GM18517 (cell line): ENCODE data around the gene KCNN3.

Experiments
- ATAC-seq: cut with Tn5 transposase; IDR thresholded peaks from one replicate; pipeline ENCODE4 v1.9.1; 2021; ENCODE audit warnings: mild to moderate bottlenecking, moderate library complexity; ENCODE audit not compliant: unreplicated experiment

The KCNN3 gene

DNA sequence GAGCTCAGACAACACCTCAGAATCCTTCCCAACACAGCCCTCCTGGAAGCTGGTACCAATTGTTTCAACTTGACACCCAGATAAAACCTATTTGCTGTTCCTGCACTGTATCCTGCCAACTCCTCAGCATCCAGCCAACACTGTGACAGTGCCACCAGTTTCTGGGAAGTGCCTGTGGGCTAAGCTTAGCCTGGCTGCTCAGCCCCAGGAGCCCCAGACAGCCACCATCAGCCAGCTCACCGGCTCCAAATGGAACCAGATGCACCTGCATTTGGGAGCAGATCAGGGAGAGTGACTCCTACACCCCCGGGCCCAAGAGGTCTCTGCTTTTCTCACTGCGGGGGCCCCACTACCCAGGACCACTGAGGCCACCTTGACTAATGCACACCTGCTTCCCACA, 24.9 kb downstream of the KCNN3 start:
- ATAC-seq = no peak

DNA sequence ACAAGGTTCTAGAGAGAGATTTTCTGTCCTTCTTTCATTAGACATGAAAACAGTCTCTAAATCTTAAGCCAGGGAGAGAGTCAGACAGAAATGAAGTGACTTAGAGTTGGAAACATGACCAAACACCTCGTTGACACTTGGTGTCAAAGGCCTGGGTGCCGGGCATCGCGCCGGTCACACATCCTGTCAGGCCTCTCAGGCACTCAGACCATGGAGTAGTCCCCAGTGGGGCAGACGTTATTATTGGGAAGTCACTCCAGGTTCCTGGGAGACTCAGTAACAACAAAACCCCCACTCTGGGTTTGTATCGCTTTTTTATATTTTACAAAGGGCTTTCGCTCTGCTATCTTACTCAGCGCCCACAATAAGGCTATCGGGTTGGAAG, 25.8 kb downstream of the KCNN3 start:
- no peak for ATAC-seq

GRCh38 chr1:154843636-154844296, 26.3 kb downstream of the KCNN3 start:
- ATAC-seq = no peak

DNA sequence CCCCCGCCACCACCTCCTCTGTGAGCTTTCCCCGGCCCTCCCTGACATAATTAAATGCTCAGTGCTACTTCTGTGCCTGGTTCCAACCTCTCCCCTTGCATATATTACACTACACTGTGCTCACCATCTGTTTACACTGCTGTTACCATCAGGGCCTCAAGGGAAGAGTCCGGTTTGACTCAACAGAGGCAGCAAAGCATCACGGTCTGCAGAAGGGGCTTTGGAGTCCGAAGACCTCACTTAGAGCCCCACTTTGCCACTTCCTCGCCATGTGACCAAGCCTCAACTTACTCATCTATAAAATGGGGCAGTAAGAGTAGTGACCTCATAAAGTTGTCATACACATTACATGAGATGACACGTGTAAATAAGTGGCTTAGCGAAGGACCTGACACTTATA, 27.4 kb downstream of the KCNN3 start:
- no peak for ATAC-seq

DNA sequence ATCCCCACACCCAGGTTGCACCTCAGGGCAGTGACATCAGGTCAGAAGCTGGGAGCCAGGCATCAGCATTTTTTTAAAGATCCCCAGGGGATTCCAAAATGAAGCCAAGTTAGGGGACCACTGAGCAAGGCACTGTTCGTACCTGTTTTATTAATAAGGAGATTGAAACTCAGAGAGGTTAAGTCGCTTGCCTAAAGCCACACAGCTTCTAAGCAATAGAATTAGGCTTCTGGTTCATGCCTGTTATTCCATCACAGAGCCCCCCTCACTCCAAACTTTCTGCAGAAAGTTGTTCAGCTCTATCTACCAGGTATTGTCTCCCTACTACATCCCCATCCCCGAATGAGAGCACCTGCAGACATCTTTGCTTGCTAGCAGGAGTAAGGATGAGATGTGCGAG, 28.7 kb downstream of the KCNN3 start:
- no peak for ATAC-seq

DNA sequence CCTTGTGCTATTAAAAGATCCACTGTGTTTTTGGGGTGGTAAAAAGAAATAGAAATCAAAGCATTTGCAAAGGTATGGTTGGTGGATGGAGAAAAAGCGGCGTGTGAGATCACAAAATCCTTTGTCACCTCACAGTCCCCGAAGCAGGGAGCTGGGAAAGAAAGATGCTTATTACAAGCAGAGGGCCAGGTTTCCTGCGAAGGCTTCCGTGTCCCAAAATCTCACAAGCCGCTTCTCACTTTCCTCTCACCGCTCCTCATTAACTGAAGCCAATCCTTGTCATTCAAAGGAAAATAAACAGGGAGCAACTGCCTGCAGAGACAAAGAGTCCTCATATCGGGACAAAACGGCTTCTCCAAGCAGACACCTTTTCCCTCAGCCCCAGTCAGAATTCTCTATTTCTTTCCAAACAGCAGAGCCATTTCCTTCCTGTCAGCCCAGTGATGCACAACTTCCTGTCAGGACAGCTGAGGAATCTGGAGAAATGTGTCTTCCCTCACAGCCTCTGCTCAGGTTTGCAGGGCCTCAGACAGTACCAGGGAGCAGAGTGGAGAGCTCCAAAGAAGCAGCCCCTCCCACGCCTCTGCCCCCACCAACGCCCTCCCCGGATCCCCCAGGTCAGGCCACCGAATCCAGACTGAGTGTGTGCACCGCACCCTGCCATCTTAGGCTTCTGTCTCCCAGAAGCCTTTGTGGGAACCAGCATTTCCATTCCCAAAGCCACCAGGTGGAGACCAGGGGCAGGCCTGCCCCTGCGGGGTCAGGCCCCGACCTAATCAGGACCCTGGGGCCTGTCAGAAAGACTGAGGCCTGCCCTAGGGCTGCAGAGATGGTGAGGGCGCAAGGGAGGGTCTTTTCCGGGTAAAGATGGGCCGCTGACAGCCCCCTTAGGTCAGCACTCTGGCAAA, 29.6 kb downstream of the KCNN3 start:
- no peak for ATAC-seq

- ATAC-seq = no peak
Observed at GRCh38 chr1:154839691-154840090, 30.4 kb downstream of the KCNN3 start.

- ATAC-seq = no peak
Observed at GRCh38 chr1:154838988-154839387, 31.1 kb downstream of the KCNN3 start.

GRCh38 chr1:154838461-154838860, 31.6 kb downstream of the KCNN3 start:
- no peak for ATAC-seq

DNA sequence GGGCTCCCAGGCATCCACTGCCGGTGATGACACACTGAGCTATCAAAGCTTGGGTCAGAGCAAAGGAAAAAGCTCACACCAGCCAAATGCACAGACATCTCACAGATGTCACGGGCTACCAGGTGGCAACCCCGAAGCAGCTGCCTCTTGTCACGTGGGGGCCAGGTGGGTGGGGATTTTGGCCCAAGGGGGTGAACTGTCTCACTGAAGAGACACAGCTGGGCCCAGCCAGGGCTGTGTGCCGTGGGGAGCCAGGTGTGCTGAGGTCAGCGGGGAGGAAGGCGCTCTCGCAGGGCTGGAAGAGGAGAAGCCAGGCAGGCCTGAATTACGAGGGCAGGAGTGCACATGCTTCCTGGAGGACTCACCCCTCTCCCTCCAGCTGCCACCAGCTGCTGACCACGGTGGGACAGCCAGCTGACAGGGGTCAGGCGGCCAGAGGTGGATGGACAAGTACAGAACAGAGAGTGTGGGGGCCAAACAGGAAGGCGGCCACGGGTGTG, 32.4 kb downstream of the KCNN3 start:
- peak; percentile 63 for ATAC-seq

GRCh38 chr1:154837034-154837671, 32.9 kb downstream of the KCNN3 start:
- ATAC-seq = no peak

DNA sequence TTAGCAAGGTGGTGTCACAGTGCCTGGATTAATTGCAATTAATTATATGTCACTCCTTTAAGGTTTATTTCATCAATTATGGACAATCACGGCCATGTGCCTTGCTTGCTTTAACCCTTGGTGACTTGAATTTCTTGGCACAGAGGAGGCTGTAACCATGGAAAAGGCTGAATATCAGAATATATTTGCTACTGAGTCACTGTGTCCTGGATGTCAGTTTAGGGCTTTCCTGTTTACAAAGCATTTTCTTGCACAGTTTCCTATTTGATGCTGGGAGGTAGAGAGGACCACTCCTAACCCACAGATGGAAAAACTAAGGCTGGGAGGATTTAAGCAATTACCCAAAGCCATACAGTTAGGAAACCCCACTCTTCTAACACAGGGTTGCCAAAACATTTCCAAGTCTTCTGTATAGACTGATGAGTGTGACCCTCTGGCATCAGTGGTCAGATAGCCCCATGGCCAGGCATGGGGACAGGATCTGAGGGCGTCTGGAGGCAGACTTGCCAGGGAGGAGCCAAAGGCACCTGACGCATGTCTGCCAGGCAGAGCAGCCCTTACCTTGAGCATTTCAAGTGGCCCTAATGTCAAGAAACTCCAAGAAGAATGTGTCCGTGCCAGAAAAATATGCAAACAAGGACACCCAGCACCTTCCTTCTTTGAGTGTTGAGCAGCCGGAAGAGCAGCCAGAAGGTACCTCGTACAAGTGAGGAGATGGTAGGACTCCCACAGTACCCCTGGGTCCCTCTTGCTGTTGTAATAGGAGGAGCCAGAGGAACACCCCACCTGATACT, 34.4 kb downstream of the KCNN3 start:
- ATAC-seq = no peak

GRCh38 chr1:154833841-154834240, 36.2 kb downstream of the KCNN3 start:
- no peak for ATAC-seq

GRCh38 chr1:154833209-154833608, 36.9 kb downstream of the KCNN3 start:
- ATAC-seq = no peak

DNA sequence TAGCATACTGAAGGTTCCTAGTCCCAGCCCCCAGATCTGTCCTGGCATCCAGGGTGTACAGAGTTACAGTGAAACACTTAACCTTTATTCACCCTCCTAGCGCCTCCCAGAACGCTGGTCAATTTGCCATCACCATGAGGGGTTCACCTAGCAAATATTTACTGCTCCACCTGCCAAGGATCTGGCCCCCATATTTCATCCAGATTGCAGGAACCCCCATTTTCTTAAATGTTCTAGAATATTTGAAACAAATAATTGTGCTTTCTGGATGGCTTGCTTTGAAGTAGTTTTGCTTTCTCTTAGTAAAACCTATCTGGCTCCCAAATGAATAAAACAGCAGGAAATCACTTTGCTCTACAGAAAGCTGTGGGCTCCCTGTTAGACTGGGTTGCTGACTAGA, 37.7 kb downstream of the KCNN3 start:
- ATAC-seq = no peak

- no peak for ATAC-seq
Observed at GRCh38 chr1:154831462-154831861, 38.6 kb downstream of the KCNN3 start.

DNA sequence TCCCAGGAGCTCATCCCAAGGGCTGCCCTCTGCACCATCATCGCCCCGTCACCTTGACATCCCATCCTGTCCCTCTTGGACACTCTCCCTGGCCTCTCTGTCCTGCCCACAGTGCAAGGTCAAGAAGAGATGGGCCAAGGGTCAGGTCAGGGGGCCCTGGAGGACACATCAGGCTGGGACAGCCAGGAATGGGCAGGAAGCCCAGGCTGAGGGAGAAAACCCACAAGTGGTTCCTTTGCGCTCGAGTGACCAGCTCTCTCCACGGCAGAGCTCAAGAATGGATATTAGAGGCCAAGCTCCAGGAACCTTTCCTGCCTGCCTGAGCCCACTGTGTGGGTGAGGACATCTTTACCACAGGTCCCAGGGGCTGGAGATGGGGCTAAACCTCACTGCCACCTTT, 41.0 kb downstream of the KCNN3 start:
- ATAC-seq = no peak

GRCh38 chr1:154824179-154825000, 45.7 kb downstream of the KCNN3 start:
- no peak for ATAC-seq

- ATAC-seq = no peak
Observed at GRCh38 chr1:154822717-154823116, 47.4 kb downstream of the KCNN3 start.

DNA sequence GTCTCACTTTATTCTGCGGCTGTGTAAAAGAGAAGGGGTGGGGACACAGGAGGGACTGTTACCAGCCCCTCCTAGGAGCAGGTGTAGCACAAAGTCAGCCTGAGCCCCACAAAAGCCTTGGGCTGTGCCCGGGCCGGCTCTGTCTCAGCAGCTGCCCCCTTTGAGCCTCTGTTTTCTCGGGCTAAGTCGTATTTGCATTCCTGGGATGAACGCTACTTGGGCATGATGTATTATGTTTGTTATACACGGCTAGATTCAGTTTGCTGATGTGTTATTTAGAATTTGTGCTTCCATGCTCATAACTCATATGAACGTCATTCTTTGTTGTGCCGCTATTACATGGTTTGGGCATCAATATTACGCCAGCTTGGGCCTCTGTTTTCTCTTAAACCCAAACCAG, 47.8 kb downstream of the KCNN3 start:
- no peak for ATAC-seq
